Glutamatergic neuron (in vitro differentiated cells): ENCODE data around the gene SMCO4. TPM values are rescaled to one million over a fixed set of nuclear protein-coding genes. Genes with fewer than 3 reads are reported as not detected.
"Not testable (repeated sequence)": the region's sequence is repeated elsewhere in the genome, so short reads cannot be mapped to it uniquely, and the experiment has no call there.

Experiments
- DNase-seq: peaks from one replicate; pipeline ENCODE4 v3.0.0; 2022
- H3K27ac Mint-ChIP-seq: one replicate; pipeline ENCODE4 v1.8.0; 2020; ENCODE audit warnings: mild to moderate bottlenecking, mixed read lengths, inconsistent platforms; ENCODE audit not compliant: unreplicated experiment
- H3K27me3 Mint-ChIP-seq: one replicate; pipeline ENCODE4 v1.8.0; 2020; ENCODE audit warnings: mild to moderate bottlenecking, moderate library complexity, mixed read lengths, inconsistent platforms; ENCODE audit not compliant: unreplicated experiment
- H3K36me3 Mint-ChIP-seq: one replicate; pipeline ENCODE4 v1.8.0; 2020; ENCODE audit warnings: mild to moderate bottlenecking, mixed read lengths, inconsistent platforms; ENCODE audit not compliant: unreplicated experiment
- H3K4me1 Mint-ChIP-seq: one replicate; pipeline ENCODE4 v1.8.0; 2020; ENCODE audit warnings: mild to moderate bottlenecking, low read depth, mixed read lengths, inconsistent platforms; ENCODE audit not compliant: unreplicated experiment
- H3K4me3 Mint-ChIP-seq: one replicate; pipeline ENCODE4 v1.8.0; 2020; ENCODE audit warnings: mild to moderate bottlenecking, mixed read lengths, inconsistent platforms; ENCODE audit not compliant: unreplicated experiment
- H3K9me3 Mint-ChIP-seq: one replicate; pipeline ENCODE4 v1.8.0; 2020; ENCODE audit warnings: mild to moderate bottlenecking, moderate library complexity, mixed read lengths, inconsistent platforms; ENCODE audit not compliant: unreplicated experiment
- total RNA-seq: library from RNA; stranded (reverse); fragmentation: NEBNext Ultra II Directional; extraction: Animal tissue kit (Norgen Biotek cat#: 25700); gene quantifications from one replicate; pipeline ENCODE4 v1.2.1, GENCODE V29; 2021; ENCODE audit not compliant: unreplicated experiment
- TF ChIP-seq, protein P1 (sequence below): fragments of 200-600 bp; sonication (generic); IDR thresholded peaks from one replicate; pipeline ENCODE4 v1.5.0; 2021; ENCODE audit not compliant: partially characterized antibody, unreplicated experiment

Gene SMCO4
- total RNA-seq, 1 donor from 2014 or later = 3.0 TPM

DNA sequence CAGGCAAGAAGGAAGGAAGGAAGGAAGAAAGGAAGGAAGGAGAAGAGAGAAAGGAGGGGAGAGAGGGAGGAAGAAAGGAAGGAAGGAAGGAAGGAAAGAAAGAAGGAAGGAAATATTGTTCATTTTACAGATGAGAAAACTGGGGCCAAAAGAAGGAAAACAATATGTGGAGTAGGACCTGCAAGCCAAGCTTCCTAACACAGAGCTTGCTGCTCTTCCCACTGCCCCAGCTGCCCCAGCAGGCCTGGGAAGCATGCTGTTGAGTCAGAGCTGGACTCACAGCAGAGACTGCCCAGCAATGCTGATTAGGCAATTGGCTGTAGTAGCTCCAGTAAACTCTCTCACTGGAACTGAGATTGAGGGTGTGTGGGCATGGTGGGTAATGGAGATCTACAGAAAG lies 42.6 kb upstream of the SMCO4 start:
- Mint-ChIP-seq H3K4me3 (no peak overlapping the region), H3K27ac (no peak overlapping the region), H3K27me3 (no peaks in the 10 kb centered on the region), H3K9me3 (peaks cover 2% of the 10 kb centered on the region), H3K36me3 (no peaks in the 10 kb centered on the region), H3K4me1 (no peaks in the 10 kb centered on the region)
- no peak for DNase-seq
- TF ChIP-seq, protein P1, sequence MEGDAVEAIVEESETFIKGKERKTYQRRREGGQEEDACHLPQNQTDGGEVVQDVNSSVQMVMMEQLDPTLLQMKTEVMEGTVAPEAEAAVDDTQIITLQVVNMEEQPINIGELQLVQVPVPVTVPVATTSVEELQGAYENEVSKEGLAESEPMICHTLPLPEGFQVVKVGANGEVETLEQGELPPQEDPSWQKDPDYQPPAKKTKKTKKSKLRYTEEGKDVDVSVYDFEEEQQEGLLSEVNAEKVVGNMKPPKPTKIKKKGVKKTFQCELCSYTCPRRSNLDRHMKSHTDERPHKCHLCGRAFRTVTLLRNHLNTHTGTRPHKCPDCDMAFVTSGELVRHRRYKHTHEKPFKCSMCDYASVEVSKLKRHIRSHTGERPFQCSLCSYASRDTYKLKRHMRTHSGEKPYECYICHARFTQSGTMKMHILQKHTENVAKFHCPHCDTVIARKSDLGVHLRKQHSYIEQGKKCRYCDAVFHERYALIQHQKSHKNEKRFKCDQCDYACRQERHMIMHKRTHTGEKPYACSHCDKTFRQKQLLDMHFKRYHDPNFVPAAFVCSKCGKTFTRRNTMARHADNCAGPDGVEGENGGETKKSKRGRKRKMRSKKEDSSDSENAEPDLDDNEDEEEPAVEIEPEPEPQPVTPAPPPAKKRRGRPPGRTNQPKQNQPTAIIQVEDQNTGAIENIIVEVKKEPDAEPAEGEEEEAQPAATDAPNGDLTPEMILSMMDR = no peak

DNA sequence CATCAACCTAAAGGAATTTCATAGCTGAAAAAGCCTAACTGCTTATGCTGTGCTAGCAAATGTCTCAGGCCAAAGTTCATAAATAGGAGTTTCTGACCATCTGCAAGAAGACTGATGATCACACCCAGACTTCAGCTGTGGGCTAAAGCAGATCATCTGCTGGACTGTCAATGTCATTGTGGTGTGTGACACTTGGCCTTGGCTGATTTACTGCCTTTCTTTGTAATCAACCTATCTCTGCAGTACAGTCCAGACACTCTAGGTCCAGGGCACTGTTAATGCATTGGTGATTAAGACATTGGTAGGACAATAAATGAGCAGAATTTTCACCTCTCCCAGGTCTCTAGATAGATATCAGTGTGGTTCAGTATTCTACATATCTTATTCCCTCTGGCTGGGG lies 40.3 kb upstream of the SMCO4 start:
- Mint-ChIP-seq H3K4me1 (no peaks in the 10 kb centered on the region), H3K27ac (no peak overlapping the region), H3K9me3 (peaks cover 2% of the 10 kb centered on the region), H3K27me3 (no peaks in the 10 kb centered on the region), H3K36me3 (no peaks in the 10 kb centered on the region), H3K4me3 (no peak overlapping the region)
- DNase-seq = no peak
- TF ChIP-seq, protein P1 = no peak

DNA sequence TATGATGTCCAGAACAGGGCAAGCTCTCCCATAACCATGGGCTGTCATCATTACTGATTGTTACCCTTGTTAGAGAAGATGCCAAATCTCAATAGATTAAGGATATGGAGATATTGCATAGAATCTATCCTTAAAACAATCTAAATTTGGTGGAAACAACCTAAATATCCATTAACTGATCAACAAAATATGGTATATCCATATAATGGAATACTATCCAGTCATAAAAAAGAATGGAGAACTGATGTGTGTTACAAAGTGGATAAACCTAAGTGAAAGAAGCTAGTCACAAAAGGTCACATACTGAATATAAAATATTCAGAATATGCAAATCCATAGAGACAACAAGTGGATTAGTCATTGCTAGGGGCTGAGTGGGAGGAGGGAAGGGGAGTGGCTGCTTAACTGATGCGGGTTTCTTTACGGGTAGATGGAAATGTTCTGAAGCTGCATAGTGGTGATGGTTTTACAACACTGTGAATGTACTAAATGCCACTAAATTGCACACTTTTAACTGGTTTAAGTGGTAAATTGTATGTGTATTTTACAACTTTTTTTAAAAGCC lies 36.1 kb upstream of the SMCO4 start:
- Mint-ChIP-seq H3K27ac (no peak overlapping the region), H3K4me1 (no peaks in the 10 kb centered on the region), H3K4me3 (no peak overlapping the region), H3K9me3 (peaks cover 2% of the 10 kb centered on the region), H3K36me3 (no peaks in the 10 kb centered on the region), H3K27me3 (no peaks in the 10 kb centered on the region)
- TF ChIP-seq, protein P1 = no peak
- no peak for DNase-seq

DNA sequence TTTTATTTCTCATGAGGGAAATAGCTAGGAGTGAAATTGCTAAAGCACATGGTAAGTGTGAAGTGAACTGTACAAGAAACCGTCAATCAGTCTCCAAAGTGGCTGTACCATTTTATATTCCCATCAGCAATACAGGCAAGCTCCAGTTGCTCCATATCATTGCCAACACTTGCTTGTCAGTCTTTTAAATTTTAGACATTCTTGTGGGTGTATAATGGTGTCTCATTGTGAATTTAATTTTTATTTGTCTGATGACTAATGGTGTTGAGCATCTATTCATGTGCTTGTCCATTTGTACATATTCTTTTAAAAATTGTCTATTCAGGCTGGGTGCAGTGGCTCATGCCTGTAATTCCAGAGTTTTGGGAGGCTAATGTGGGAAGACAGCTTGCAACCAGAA lies 34.1 kb upstream of the SMCO4 start:
- Mint-ChIP-seq H3K9me3 (no peaks in the 10 kb centered on the region), H3K27me3 (no peaks in the 10 kb centered on the region), H3K27ac (no peak overlapping the region), H3K4me1 (no peaks in the 10 kb centered on the region), H3K36me3 (no peaks in the 10 kb centered on the region), H3K4me3 (no peak overlapping the region)
- TF ChIP-seq, protein P1 = no peak
- no peak for DNase-seq

DNA sequence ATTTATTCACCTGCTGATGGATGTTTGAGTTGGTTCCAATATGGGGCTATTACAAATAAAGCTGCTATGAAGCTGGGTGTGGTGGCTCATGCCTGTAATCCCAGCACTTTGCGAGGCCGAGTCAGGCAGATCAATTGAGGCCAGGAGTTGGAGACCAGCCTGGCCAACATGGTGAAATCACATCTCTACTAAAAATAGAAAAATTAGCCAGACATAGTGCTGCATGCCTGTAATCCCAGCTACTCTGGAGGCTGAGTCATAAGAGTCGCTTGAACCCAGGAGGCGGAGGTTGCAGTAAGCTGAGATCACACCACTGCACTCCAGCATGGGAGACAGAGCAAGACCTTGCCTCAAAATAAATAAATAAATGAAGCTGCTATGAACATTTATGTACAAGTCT lies 33.7 kb upstream of the SMCO4 start:
- H3K27ac Mint-ChIP-seq, H3K27me3 Mint-ChIP-seq, H3K9me3 Mint-ChIP-seq, H3K36me3 Mint-ChIP-seq, H3K4me1 Mint-ChIP-seq, DNase-seq, H3K4me3 Mint-ChIP-seq: not testable (repeated sequence)
